Progenitor cell of endocrine pancreas (in vitro differentiated cells): ENCODE data around the gene B3GNT3. TPM values are rescaled to one million over a fixed set of nuclear protein-coding genes. Genes with fewer than 3 reads are reported as not detected.

Source experiments
- DNase-seq: peaks from one replicate; pipeline ENCODE4 v3.0.0; 2021; ENCODE audit warnings: low spot score; ENCODE audit not compliant: unreplicated experiment
- H3K27ac Mint-ChIP-seq: 2 replicates; pipeline ENCODE4 v1.8.0; 2021; ENCODE audit warnings: mild to moderate bottlenecking, moderate library complexity, mixed read lengths
- H3K27me3 Mint-ChIP-seq: 2 replicates; pipeline ENCODE4 v1.8.0; 2021; ENCODE audit warnings: mixed read lengths
- H3K36me3 Mint-ChIP-seq: 2 replicates; pipeline ENCODE4 v1.8.0; 2022; ENCODE audit warnings: mixed read lengths; ENCODE audit not compliant: insufficient read depth
- H3K4me1 Mint-ChIP-seq: 2 replicates; pipeline ENCODE4 v1.8.0; 2021; ENCODE audit warnings: low read depth, mixed read lengths
- H3K4me3 Mint-ChIP-seq: 2 replicates; pipeline ENCODE4 v1.8.0; 2021; ENCODE audit warnings: low read depth, mild to moderate bottlenecking, moderate library complexity, mixed read lengths
- H3K9me3 Mint-ChIP-seq: 2 replicates; pipeline ENCODE4 v1.8.0; 2021; ENCODE audit warnings: low read depth, mixed read lengths
- CTCF ChIP-seq: fragments of 200-600 bp; sonication (generic); IDR thresholded peaks from one replicate; pipeline ENCODE4 v1.5.0; 2021; ENCODE audit warnings: antibody characterized with exemption, mild to moderate bottlenecking; ENCODE audit not compliant: unreplicated experiment
- total RNA-seq: library from RNA; stranded (reverse); gene quantifications from 2 replicates; pipeline ENCODE4 v1.2.1, GENCODE V29; 2021

The B3GNT3 gene
- total RNA-seq, 1 donor from 2014 or later: not detected

- no peaks in the 10 kb centered on the region for H3K36me3 Mint-ChIP-seq
- no peak overlapping the region for H3K27ac Mint-ChIP-seq
- no peak for TF ChIP-seq CTCF
- peaks cover 56% of the 10 kb centered on the region for H3K27me3 Mint-ChIP-seq
- no peak for DNase-seq
- no peaks in the 10 kb centered on the region for H3K9me3 Mint-ChIP-seq
- no peak overlapping the region for H3K4me3 Mint-ChIP-seq
- peaks cover 1% of the 10 kb centered on the region for H3K4me1 Mint-ChIP-seq
Measured at GRCh38 chr19:17837972-17838371, 43.0 kb downstream of the B3GNT3 start.

- Mint-ChIP-seq H3K27me3 (peaks cover 76% of the 10 kb centered on the region), H3K4me1 (peaks cover 1% of the 10 kb centered on the region), H3K36me3 (no peaks in the 10 kb centered on the region), H3K27ac (no peak overlapping the region), H3K4me3 (no peak overlapping the region), H3K9me3 (no peaks in the 10 kb centered on the region)
- DNase-seq: no peak
- no peak for TF ChIP-seq CTCF
Measured at GRCh38 chr19:17840019-17840418, 45.1 kb downstream of the B3GNT3 start.

- Mint-ChIP-seq H3K27ac (no peak overlapping the region), H3K36me3 (no peaks in the 10 kb centered on the region), H3K9me3 (no peaks in the 10 kb centered on the region), H3K4me1 (peaks cover 1% of the 10 kb centered on the region), H3K27me3 (peaks cover 68% of the 10 kb centered on the region), H3K4me3 (no peak overlapping the region)
- no peak for DNase-seq
- TF ChIP-seq CTCF: no peak
Measured at GRCh38 chr19:17841371-17841809, 46.5 kb downstream of the B3GNT3 start.

- peaks cover 1% of the 10 kb centered on the region for H3K4me1 Mint-ChIP-seq
- TF ChIP-seq CTCF: no peak
- peaks cover 64% of the 10 kb centered on the region for H3K27me3 Mint-ChIP-seq
- no peaks in the 10 kb centered on the region for H3K36me3 Mint-ChIP-seq
- H3K9me3 Mint-ChIP-seq: no peaks in the 10 kb centered on the region
- no peak overlapping the region for H3K4me3 Mint-ChIP-seq
- DNase-seq: peak; percentile 50
- H3K27ac Mint-ChIP-seq: no peak overlapping the region
Measured at GRCh38 chr19:17841810-17842662, 47.1 kb downstream of the B3GNT3 start.

DNA sequence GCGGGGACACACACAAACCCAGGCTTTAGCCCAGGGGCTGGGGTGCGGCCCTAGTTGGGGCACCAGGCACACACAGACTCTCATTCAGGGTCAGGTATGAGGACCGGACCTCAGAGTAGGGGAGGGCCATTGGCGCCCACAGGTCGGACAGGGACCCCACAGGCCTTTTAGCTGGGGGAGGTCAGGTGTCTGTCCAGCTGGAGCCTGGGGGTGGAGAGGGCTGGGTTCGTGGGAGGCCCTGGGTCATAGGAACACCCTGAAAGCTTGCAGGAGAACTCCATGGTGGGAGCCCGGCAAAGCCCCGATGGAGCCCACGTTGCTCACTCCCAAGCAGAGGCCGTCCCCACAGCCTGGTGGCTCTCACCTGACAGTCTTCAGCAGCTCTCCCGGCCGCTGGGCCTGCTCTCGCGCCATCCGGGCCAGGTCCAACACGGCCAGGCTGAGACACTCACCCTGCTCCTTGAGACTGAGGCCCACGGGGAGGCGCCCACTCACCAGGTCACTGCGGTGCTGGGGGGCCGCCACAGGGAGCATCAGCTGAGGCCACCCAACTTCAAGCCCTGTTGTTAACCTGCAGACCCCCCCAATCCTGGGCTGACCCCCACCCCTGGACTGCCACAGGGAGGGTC, 47.8 kb downstream of the B3GNT3 start:
- peaks cover 63% of the 10 kb centered on the region for H3K27me3 Mint-ChIP-seq
- H3K9me3 Mint-ChIP-seq: no peaks in the 10 kb centered on the region
- H3K4me1 Mint-ChIP-seq: peaks cover 1% of the 10 kb centered on the region
- H3K36me3 Mint-ChIP-seq: no peaks in the 10 kb centered on the region
- DNase-seq: no peak
- no peak overlapping the region for H3K4me3 Mint-ChIP-seq
- TF ChIP-seq CTCF: no peak
- H3K27ac Mint-ChIP-seq: no peak overlapping the region
